Activated T-cell treated with anti-CD3 and anti-CD28 coated beads, Interleukin-2, amount 50 U/mL, for 4 hours (primary cell): ENCODE data around the gene PLCB2. TPM values are rescaled to one million over a fixed set of nuclear protein-coding genes. Genes with fewer than 3 reads are reported as not detected.

ENCODE experiments used
- ATAC-seq, 2 donors: fragments of 200-7000 bp; cut with Tn5 transposase; one replicate each; pipeline ENCODE4 v1.10.0; 2021
- DNase-seq: peaks from one replicate; pipeline ENCODE4 v3.0.0-alpha.2; 2020
- H3K27me3 Mint-ChIP-seq: one replicate; pipeline ENCODE4 v1.8.0; 2021; ENCODE audit warnings: low read depth, mixed read lengths
- H3K36me3 Mint-ChIP-seq: one replicate; pipeline ENCODE4 v1.8.0; 2022; ENCODE audit warnings: mixed read lengths; ENCODE audit not compliant: insufficient read depth
- H3K4me1 Mint-ChIP-seq: one replicate; pipeline ENCODE4 v1.8.0; 2021; ENCODE audit warnings: low read depth, mixed read lengths
- H3K4me3 Mint-ChIP-seq: one replicate; pipeline ENCODE4 v1.8.0; 2021; ENCODE audit warnings: mild to moderate bottlenecking, moderate library complexity, mixed read lengths
- H3K9me3 Mint-ChIP-seq: one replicate; pipeline ENCODE4 v1.8.0; 2021; ENCODE audit warnings: mixed read lengths
- total RNA-seq, 3 donors: library from RNA; stranded (reverse); gene quantifications; one replicate each; pipeline ENCODE4 v1.2.1, GENCODE V29; 2021

The PLCB2 gene
- total RNA-seq, 3 donors from 2014 or later, result 41.7 to 50.3 (median 48.6) TPM

DNA sequence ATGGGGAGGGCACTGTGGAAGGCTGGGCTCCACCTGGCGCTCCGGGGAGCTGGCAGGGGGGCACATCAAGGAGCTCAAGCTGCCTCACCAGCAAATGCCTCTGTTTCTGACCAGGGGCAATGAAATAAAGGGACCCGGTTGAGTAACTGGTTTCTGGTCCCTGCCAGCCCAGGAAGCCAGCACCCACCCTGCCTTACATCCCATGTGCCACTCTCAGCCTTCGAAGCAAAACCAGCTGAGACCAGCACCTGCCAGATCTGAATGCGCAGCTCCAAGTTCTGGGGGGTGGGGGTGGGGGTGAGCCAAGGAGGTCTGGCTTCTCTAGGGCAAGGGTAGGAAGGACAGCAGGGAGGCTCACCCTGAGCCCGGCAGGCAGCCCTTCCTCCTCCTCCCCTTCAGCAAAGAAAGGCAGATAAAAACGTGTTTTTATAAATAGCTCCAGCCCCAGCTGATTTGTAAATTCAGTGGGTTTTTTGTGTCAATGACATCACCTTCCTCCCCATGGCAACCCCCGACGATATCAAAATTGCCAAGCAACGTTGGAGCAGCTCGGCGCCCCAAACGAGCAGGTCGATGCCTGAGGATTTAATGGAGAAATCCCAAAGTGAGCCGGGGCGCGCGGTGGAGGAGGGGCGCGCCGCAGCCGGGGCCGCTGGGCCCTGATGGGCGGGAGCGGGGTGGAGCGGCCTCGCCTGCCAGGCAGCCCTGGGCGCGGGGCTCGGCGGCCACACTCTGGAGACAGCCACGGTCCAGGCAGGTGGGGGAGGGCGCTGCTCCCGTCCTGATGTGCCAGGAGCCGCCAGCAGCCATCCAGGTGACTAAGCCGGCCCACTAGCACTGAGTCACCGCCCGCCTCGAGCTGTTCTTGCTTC lies 69.0 kb downstream of the PLCB2 start, which contains the start of gene PAK6:
Gene PAK6 (plus strand): TSS at position 532 of the 872 bp plus-strand sequence. CDS start 25,723 bp downstream, outside the sequence.
- Mint-ChIP-seq H3K9me3 (no peaks in the 10 kb centered on the region), H3K27me3 (peaks cover 26% of the 10 kb centered on the region), H3K4me1 (peaks cover 10% of the 10 kb centered on the region), H3K36me3 (no peaks in the 10 kb centered on the region), H3K4me3 (no peak within 1 kb of the TSS)
- peak; percentile 84 for ATAC-seq
- peak; percentile 24 for DNase-seq

Other genes with a start within 250 kb of the PLCB2 start
- 1 to 10 TPM; 3.1 to 7.1 (median 6.6) TPM for gene BMF, start 199.1 kb downstream of the PLCB2 start, total RNA-seq
- gene BUB1B, start 146.9 kb downstream of the PLCB2 start, total RNA-seq, result 10 to 100 TPM; 12.1 to 17.4 (median 15.6) TPM
- under 1 TPM; 0.28 to 0.84 (median 0.76) TPM for gene PAK6, start 68.9 kb downstream of the PLCB2 start, total RNA-seq
- gene ANKRD63, start 24.9 kb downstream of the PLCB2 start, total RNA-seq, result not detected
- 10 to 100 TPM; 11.4 to 13.3 (median 13.3) TPM for gene INAFM2, start 15.8 kb upstream of the PLCB2 start, total RNA-seq
- under 1 TPM; 0.13 to 0.30 (median 0.25) TPM for gene CCDC9B, start 33.0 kb upstream of the PLCB2 start, total RNA-seq
- gene PHGR1, start 43.1 kb upstream of the PLCB2 start, total RNA-seq, result under 1 TPM in 1 of 3 donors, not detected in 2; 0.54 TPM
- gene DISP2, start 50.3 kb upstream of the PLCB2 start, total RNA-seq, result under 1 TPM; 0.03 to 0.26 (median 0.08) TPM
- 10 to 100 TPM; 22.6 to 37.0 (median 29.1) TPM for gene KNSTRN, start 74.8 kb upstream of the PLCB2 start, total RNA-seq
- 10 to 100 TPM; 65.2 to 71.4 (median 68.7) TPM for gene IVD, start 97.9 kb upstream of the PLCB2 start, total RNA-seq
- 10 to 100 TPM; 28.0 to 31.6 (median 31.5) TPM for gene BAHD1, start 133.0 kb upstream of the PLCB2 start, total RNA-seq
- gene CHST14, start 163.0 kb upstream of the PLCB2 start, total RNA-seq, result 1 to 10 TPM; 6.2 to 7.1 (median 7.0) TPM